Mesenchymal stem cell (in vitro differentiated cells and primary cell): ENCODE measurements around the gene WBP1L.
A peak's percentile ranks its signal among the peaks of the same experiment; 100 is the strongest.
"Not testable (repeated sequence)": the region's sequence is repeated elsewhere in the genome, so short reads cannot be mapped to it uniquely, and the experiment has no call there.

ENCODE experiments used
- DNase-seq: peaks from one replicate; pipeline ENCODE4 v3.0.0-alpha.2; 2013
- H2AFZ ChIP-seq: one replicate; pipeline ENCODE4 v1.6.1; 2013; ENCODE audit warnings: low read depth, mild to moderate bottlenecking, control low read depth, inconsistent platforms, low read length, moderate library complexity
- H2AK5ac ChIP-seq: 2 replicates; pipeline ENCODE4 v1.6.1; 2013; ENCODE audit warnings: low read length, moderate library complexity, mild to moderate bottlenecking, inconsistent platforms; ENCODE audit not compliant: severe bottlenecking
- H2BK120ac ChIP-seq: one replicate; pipeline ENCODE4 v1.6.1; 2013; ENCODE audit warnings: low read depth, mild to moderate bottlenecking, inconsistent platforms, low read length, moderate library complexity
- H2BK12ac ChIP-seq, 2 experiments: one replicate each; pipeline ENCODE4 v1.6.1; 2013; ENCODE audit warnings: inconsistent platforms in 2 of 2, low read length in 2 of 2, mild to moderate bottlenecking in 2 of 2, moderate library complexity in 2 of 2, control low read depth in 1 of 2
- H2BK15ac ChIP-seq: one replicate; pipeline ENCODE4 v1.6.1; 2013; ENCODE audit warnings: mild to moderate bottlenecking, low read depth, inconsistent platforms; ENCODE audit not compliant: poor library complexity, severe bottlenecking
- H2BK5ac ChIP-seq: 2 replicates; pipeline ENCODE4 v1.6.1; 2013; ENCODE audit warnings: low read depth, mild to moderate bottlenecking, low read length, control low read depth, inconsistent platforms; ENCODE audit not compliant: poor library complexity, severe bottlenecking
- H3K14ac ChIP-seq, 2 experiments: one replicate each; pipeline ENCODE4 v1.6.1; 2013; ENCODE audit warnings: inconsistent platforms in 2 of 2, low read length in 2 of 2, control low read depth in 1 of 2, mild to moderate bottlenecking in 1 of 2, moderate library complexity in 1 of 2
- H3K18ac ChIP-seq, 2 experiments: one replicate each; pipeline ENCODE4 v1.6.1; 2013; ENCODE audit warnings: inconsistent platforms in 2 of 2, low read length in 2 of 2, control low read depth in 1 of 2, low read depth in 1 of 2, mild to moderate bottlenecking in 1 of 2
- H3K23ac ChIP-seq, 2 experiments: one replicate each; pipeline ENCODE4 v1.6.1; 2013; ENCODE audit warnings: inconsistent platforms in 2 of 2, low read length in 2 of 2, mild to moderate bottlenecking in 2 of 2, moderate library complexity in 2 of 2, control low read depth in 1 of 2
- H3K27ac ChIP-seq: 2 replicates; pipeline ENCODE4 v1.5.1; 2013; ENCODE audit warnings: mild to moderate bottlenecking, moderate library complexity, low read length, control low read depth, inconsistent platforms; ENCODE audit not compliant: poor library complexity, severe bottlenecking
- H3K27me3 ChIP-seq, 2 experiments: 2 replicates each; pipeline versions ENCODE4 v1.6.1 to v1.7.0; 2013; ENCODE audit warnings: low read length in 2 of 2, mild to moderate bottlenecking in 2 of 2, moderate library complexity in 2 of 2, control low read depth in 1 of 2, inconsistent platforms in 1 of 2; ENCODE audit not compliant: control insufficient read depth in 1 of 2, insufficient read depth in 1 of 2
- H3K36me3 ChIP-seq, 2 experiments: 2 replicates each; pipeline versions ENCODE4 v1.6.1 to v1.7.0; 2013; ENCODE audit warnings: low read length in 2 of 2, control low read depth in 1 of 2, inconsistent platforms in 1 of 2, low read depth in 1 of 2, mild to moderate bottlenecking in 1 of 2; ENCODE audit not compliant: insufficient read depth in 2 of 2, control insufficient read depth in 1 of 2
- H3K4ac ChIP-seq, 2 experiments: one replicate each; pipeline ENCODE4 v1.6.1; 2013; ENCODE audit warnings: inconsistent platforms in 2 of 2, low read length in 2 of 2, mild to moderate bottlenecking in 2 of 2, moderate library complexity in 2 of 2, control low read depth in 1 of 2, low read depth in 1 of 2
- H3K4me1 ChIP-seq: 2 replicates; pipeline ENCODE4 v1.6.1; 2013; ENCODE audit warnings: low read depth, low read length, control low read depth; ENCODE audit not compliant: control insufficient read depth, insufficient read depth
- H3K4me2 ChIP-seq: 2 replicates; pipeline ENCODE4 v1.6.1; 2013; ENCODE audit warnings: low read length, mild to moderate bottlenecking, inconsistent platforms; ENCODE audit not compliant: poor library complexity, severe bottlenecking
- H3K4me3 ChIP-seq, 2 experiments: 2 replicates each; pipeline versions ENCODE4 v1.5.1 to v1.7.0; 2013; ENCODE audit warnings: low read length in 2 of 2, mild to moderate bottlenecking in 2 of 2, control low read depth in 1 of 2, low read depth in 1 of 2; ENCODE audit not compliant: insufficient read depth in 1 of 2
- H3K79me1 ChIP-seq: replicated peaks from 2 replicates; pipeline ENCODE4 v1.6.1; 2013; ENCODE audit warnings: mild to moderate bottlenecking, control low read depth, low read length, inconsistent platforms; ENCODE audit not compliant: poor library complexity, severe bottlenecking
- H3K9ac ChIP-seq: 2 replicates; pipeline ENCODE4 v1.7.0; 2013; ENCODE audit warnings: mild to moderate bottlenecking, low read length, moderate library complexity
- H3K9me3 ChIP-seq: 2 replicates; pipeline ENCODE4 v1.7.0; 2013; ENCODE audit warnings: mild to moderate bottlenecking, low read length; ENCODE audit not compliant: control insufficient read depth
- H4K8ac ChIP-seq: one replicate; pipeline ENCODE4 v1.6.1; 2013; ENCODE audit warnings: inconsistent platforms, mild to moderate bottlenecking, low read length, moderate library complexity
- H4K91ac ChIP-seq: one replicate; pipeline ENCODE4 v1.6.1; 2013; ENCODE audit warnings: mild to moderate bottlenecking, low read length, inconsistent platforms
- WGBS: methylation state at CpG from one replicate; pipeline ENCODE4 v1.1.7; 2013; ENCODE audit warnings: mixed read lengths; 5-methylcytosine and 5-hydroxymethylcytosine counted together

The WBP1L gene

DNA sequence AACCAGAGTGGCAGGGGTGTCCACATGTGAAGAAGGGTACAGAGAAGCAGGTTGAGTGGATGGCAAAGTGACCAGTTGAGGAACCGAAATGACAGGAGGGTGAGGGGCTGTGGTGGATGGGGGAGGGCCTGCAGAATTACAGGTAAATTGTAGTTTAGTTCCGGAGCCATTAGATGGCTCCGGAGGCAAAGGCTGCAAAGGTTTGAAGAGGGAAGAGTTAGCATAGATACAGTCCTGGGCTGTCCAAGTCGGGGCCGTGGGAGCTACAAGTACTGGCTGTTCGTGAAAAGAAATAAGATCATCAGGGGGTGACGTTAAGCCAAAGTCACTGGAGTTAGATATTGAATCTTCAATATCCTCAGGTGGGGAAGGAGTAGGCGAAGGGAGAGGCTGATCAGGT, 99.4 kb downstream of the WBP1L start:
- not testable (repeated sequence) for H3K4me1 ChIP-seq, H3K9ac ChIP-seq, H2BK15ac ChIP-seq, H3K14ac ChIP-seq, H4K91ac ChIP-seq, H2AK5ac ChIP-seq, H2BK120ac ChIP-seq, H3K4ac ChIP-seq, H2BK12ac ChIP-seq, H3K36me3 ChIP-seq, H3K79me1 ChIP-seq, H3K23ac ChIP-seq, H3K4me3 ChIP-seq, H2BK5ac ChIP-seq, H3K9me3 ChIP-seq, H3K18ac ChIP-seq, H2AFZ ChIP-seq, H3K4me2 ChIP-seq, DNase-seq, H3K27ac ChIP-seq, H4K8ac ChIP-seq
- WGBS: 79% methylated on average over 8 of the region's 8 CpGs
- H3K27me3 ChIP-seq: peaks cover 9 to 16% of the 10 kb centered on the region in 2 experiments

DNA sequence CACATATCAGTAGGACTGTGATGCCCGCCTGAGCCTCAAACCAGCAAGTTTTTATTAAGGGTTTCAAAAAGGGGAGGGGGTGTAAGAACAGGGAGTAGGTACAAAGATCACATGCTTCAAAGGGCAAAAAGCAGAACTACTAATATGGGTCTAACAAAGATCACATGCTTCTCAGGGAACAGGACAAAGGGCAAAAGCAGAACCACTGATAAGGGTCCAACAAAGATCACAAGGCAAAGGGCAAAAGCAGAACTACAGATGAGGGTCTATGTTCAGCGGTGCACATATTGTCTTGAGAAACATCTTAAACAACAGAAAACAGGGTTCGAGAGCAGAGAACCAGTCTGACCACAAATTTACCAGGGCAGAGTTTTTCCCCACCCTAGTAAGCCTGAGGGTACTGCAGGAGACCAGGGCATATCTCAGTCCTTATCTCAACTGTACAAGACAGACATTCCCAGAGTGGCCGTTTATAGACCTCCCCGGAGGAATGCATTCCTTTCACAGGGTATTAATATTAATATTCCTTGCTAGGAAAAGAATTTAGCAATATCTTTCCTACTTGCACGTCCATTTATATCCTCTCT, 100.5 kb downstream of the WBP1L start:
- not testable (repeated sequence) for H2BK120ac ChIP-seq, H2AK5ac ChIP-seq, H2BK5ac ChIP-seq, H3K27ac ChIP-seq, H3K18ac ChIP-seq, H2AFZ ChIP-seq, H3K9me3 ChIP-seq, H3K36me3 ChIP-seq, DNase-seq, H4K8ac ChIP-seq, H3K23ac ChIP-seq, H3K4me3 ChIP-seq, H4K91ac ChIP-seq, H2BK12ac ChIP-seq, H3K4me1 ChIP-seq, H3K4ac ChIP-seq, H3K4me2 ChIP-seq, H3K79me1 ChIP-seq, H3K14ac ChIP-seq, H3K9ac ChIP-seq, H2BK15ac ChIP-seq
- WGBS: 86% methylated on average over 4 of the region's 6 CpGs
- H3K27me3 ChIP-seq: peaks cover 9 to 16% of the 10 kb centered on the region in 2 experiments

- Histone ChIP-seq H3K79me1 (no peaks in the 10 kb centered on the region), H3K36me3 (no peaks in the 10 kb centered on the region), H3K27me3 (peaks cover 5 to 11% of the 10 kb centered on the region in 2 experiments), H2AFZ (no peak overlapping the region), H4K8ac (no peak overlapping the region), H3K27ac (no peak overlapping the region), H3K4me2 (no peak overlapping the region), H3K4me3 (no peak overlapping the region), H3K18ac (no peak overlapping the region), H3K4ac (no peak overlapping the region), H3K23ac (no peak overlapping the region), H3K14ac (no peak overlapping the region), H3K9ac (no peak overlapping the region), H2BK5ac (no peak overlapping the region), H2AK5ac (no peak overlapping the region), H3K4me1 (no peaks in the 10 kb centered on the region), H3K9me3 (peaks cover 3% of the 10 kb centered on the region), H2BK15ac (no peak overlapping the region), H2BK12ac (no peak overlapping the region), H4K91ac (peak overlapping the region; percentile 31), H2BK120ac (no peak overlapping the region)
- WGBS: 88% methylated on average over 7 of the region's 9 CpGs
- no peak for DNase-seq
These were observed 101.7 kb downstream of the WBP1L start for GRCh38 chr10:102845352-102845902.

DNA sequence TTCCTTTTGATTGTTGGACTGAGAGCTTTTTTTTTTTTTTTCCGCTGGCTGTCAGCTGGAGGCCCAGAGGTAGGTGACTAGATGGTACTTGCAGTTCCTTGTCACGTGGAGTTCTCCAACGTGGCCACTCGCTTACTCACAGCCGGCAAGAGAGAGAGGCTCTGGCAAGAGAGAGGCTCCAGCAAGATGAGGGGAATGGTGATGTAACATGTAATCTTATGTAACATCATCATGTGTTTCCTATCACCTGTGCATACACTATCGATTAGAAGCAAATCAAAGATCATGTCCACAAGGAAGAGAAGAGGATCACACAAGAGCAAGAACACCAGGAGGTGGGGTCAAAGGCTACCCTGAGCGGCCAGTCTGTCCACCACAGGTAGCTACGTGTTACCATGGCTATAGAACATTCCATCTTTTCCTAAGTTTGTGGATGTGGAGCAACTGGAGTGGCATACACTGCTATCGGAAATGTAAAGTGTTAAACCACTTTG, 106.3 kb downstream of the WBP1L start:
- H3K27me3 ChIP-seq: no peaks in the 10 kb centered on the region
- H3K4me3 ChIP-seq: no peak overlapping the region
- no peak overlapping the region for H3K23ac ChIP-seq
- no peak overlapping the region for H3K27ac ChIP-seq
- no peak overlapping the region for H3K4me2 ChIP-seq
- no peak overlapping the region for H3K14ac ChIP-seq
- H2BK15ac ChIP-seq: no peak overlapping the region
- no peak overlapping the region for H3K18ac ChIP-seq
- H3K4ac ChIP-seq: no peak overlapping the region
- no peak overlapping the region for H4K8ac ChIP-seq
- no peak overlapping the region for H2AFZ ChIP-seq
- H3K9ac ChIP-seq: no peak overlapping the region
- no peak overlapping the region for H2BK12ac ChIP-seq
- no peaks in the 10 kb centered on the region for H3K9me3 ChIP-seq
- no peak overlapping the region for H2AK5ac ChIP-seq
- H3K79me1 ChIP-seq: peaks cover 1% of the 10 kb centered on the region
- H3K4me1 ChIP-seq: peaks cover 2% of the 10 kb centered on the region
- 86% methylated on average over 8 of the region's 9 CpGs for WGBS
- DNase-seq: no peak
- no peak overlapping the region for H4K91ac ChIP-seq
- no peaks in the 10 kb centered on the region for H3K36me3 ChIP-seq
- no peak overlapping the region for H2BK120ac ChIP-seq
- no peak overlapping the region for H2BK5ac ChIP-seq
